Mesenchymal stem cell (in vitro differentiated cells and primary cell): Measurements from ENCODE around the gene MAPK10.

Experiments used
- DNase-seq: peaks from one replicate; pipeline ENCODE4 v3.0.0-alpha.2; 2013
- H2AFZ ChIP-seq: one replicate; pipeline ENCODE4 v1.6.1; 2013; ENCODE audit warnings: low read depth, mild to moderate bottlenecking, control low read depth, inconsistent platforms, low read length, moderate library complexity
- H2AK5ac ChIP-seq: 2 replicates; pipeline ENCODE4 v1.6.1; 2013; ENCODE audit warnings: low read length, moderate library complexity, mild to moderate bottlenecking, inconsistent platforms; ENCODE audit not compliant: severe bottlenecking
- H2BK120ac ChIP-seq: one replicate; pipeline ENCODE4 v1.6.1; 2013; ENCODE audit warnings: low read depth, mild to moderate bottlenecking, inconsistent platforms, low read length, moderate library complexity
- H2BK12ac ChIP-seq, 2 experiments: one replicate each; pipeline ENCODE4 v1.6.1; 2013; ENCODE audit warnings: inconsistent platforms in 2 of 2, low read length in 2 of 2, mild to moderate bottlenecking in 2 of 2, moderate library complexity in 2 of 2, control low read depth in 1 of 2
- H2BK15ac ChIP-seq: one replicate; pipeline ENCODE4 v1.6.1; 2013; ENCODE audit warnings: mild to moderate bottlenecking, low read depth, inconsistent platforms; ENCODE audit not compliant: poor library complexity, severe bottlenecking
- H2BK5ac ChIP-seq: 2 replicates; pipeline ENCODE4 v1.6.1; 2013; ENCODE audit warnings: low read depth, mild to moderate bottlenecking, low read length, control low read depth, inconsistent platforms; ENCODE audit not compliant: poor library complexity, severe bottlenecking
- H3K14ac ChIP-seq, 2 experiments: one replicate each; pipeline ENCODE4 v1.6.1; 2013; ENCODE audit warnings: inconsistent platforms in 2 of 2, low read length in 2 of 2, control low read depth in 1 of 2, mild to moderate bottlenecking in 1 of 2, moderate library complexity in 1 of 2
- H3K18ac ChIP-seq, 2 experiments: one replicate each; pipeline ENCODE4 v1.6.1; 2013; ENCODE audit warnings: inconsistent platforms in 2 of 2, low read length in 2 of 2, control low read depth in 1 of 2, low read depth in 1 of 2, mild to moderate bottlenecking in 1 of 2
- H3K23ac ChIP-seq, 2 experiments: one replicate each; pipeline ENCODE4 v1.6.1; 2013; ENCODE audit warnings: inconsistent platforms in 2 of 2, low read length in 2 of 2, mild to moderate bottlenecking in 2 of 2, moderate library complexity in 2 of 2, control low read depth in 1 of 2
- H3K27ac ChIP-seq: 2 replicates; pipeline ENCODE4 v1.5.1; 2013; ENCODE audit warnings: mild to moderate bottlenecking, moderate library complexity, low read length, control low read depth, inconsistent platforms; ENCODE audit not compliant: poor library complexity, severe bottlenecking
- H3K27me3 ChIP-seq, 2 experiments: 2 replicates each; pipeline versions ENCODE4 v1.6.1 to v1.7.0; 2013; ENCODE audit warnings: low read length in 2 of 2, mild to moderate bottlenecking in 2 of 2, moderate library complexity in 2 of 2, control low read depth in 1 of 2, inconsistent platforms in 1 of 2; ENCODE audit not compliant: control insufficient read depth in 1 of 2, insufficient read depth in 1 of 2
- H3K36me3 ChIP-seq, 2 experiments: 2 replicates each; pipeline versions ENCODE4 v1.6.1 to v1.7.0; 2013; ENCODE audit warnings: low read length in 2 of 2, control low read depth in 1 of 2, inconsistent platforms in 1 of 2, low read depth in 1 of 2, mild to moderate bottlenecking in 1 of 2; ENCODE audit not compliant: insufficient read depth in 2 of 2, control insufficient read depth in 1 of 2
- H3K4ac ChIP-seq, 2 experiments: one replicate each; pipeline ENCODE4 v1.6.1; 2013; ENCODE audit warnings: inconsistent platforms in 2 of 2, low read length in 2 of 2, mild to moderate bottlenecking in 2 of 2, moderate library complexity in 2 of 2, control low read depth in 1 of 2, low read depth in 1 of 2
- H3K4me1 ChIP-seq: 2 replicates; pipeline ENCODE4 v1.6.1; 2013; ENCODE audit warnings: low read depth, low read length, control low read depth; ENCODE audit not compliant: control insufficient read depth, insufficient read depth
- H3K4me2 ChIP-seq: 2 replicates; pipeline ENCODE4 v1.6.1; 2013; ENCODE audit warnings: low read length, mild to moderate bottlenecking, inconsistent platforms; ENCODE audit not compliant: poor library complexity, severe bottlenecking
- H3K4me3 ChIP-seq, 2 experiments: 2 replicates each; pipeline versions ENCODE4 v1.5.1 to v1.7.0; 2013; ENCODE audit warnings: low read length in 2 of 2, mild to moderate bottlenecking in 2 of 2, control low read depth in 1 of 2, low read depth in 1 of 2; ENCODE audit not compliant: insufficient read depth in 1 of 2
- H3K79me1 ChIP-seq: replicated peaks from 2 replicates; pipeline ENCODE4 v1.6.1; 2013; ENCODE audit warnings: mild to moderate bottlenecking, control low read depth, low read length, inconsistent platforms; ENCODE audit not compliant: poor library complexity, severe bottlenecking
- H3K9ac ChIP-seq: 2 replicates; pipeline ENCODE4 v1.7.0; 2013; ENCODE audit warnings: mild to moderate bottlenecking, low read length, moderate library complexity
- H3K9me3 ChIP-seq: 2 replicates; pipeline ENCODE4 v1.7.0; 2013; ENCODE audit warnings: mild to moderate bottlenecking, low read length; ENCODE audit not compliant: control insufficient read depth
- H4K8ac ChIP-seq: one replicate; pipeline ENCODE4 v1.6.1; 2013; ENCODE audit warnings: inconsistent platforms, mild to moderate bottlenecking, low read length, moderate library complexity
- H4K91ac ChIP-seq: one replicate; pipeline ENCODE4 v1.6.1; 2013; ENCODE audit warnings: mild to moderate bottlenecking, low read length, inconsistent platforms
- WGBS: methylation state at CpG from one replicate; pipeline ENCODE4 v1.1.7; 2013; ENCODE audit warnings: mixed read lengths; 5-methylcytosine and 5-hydroxymethylcytosine counted together

Gene MAPK10

DNA sequence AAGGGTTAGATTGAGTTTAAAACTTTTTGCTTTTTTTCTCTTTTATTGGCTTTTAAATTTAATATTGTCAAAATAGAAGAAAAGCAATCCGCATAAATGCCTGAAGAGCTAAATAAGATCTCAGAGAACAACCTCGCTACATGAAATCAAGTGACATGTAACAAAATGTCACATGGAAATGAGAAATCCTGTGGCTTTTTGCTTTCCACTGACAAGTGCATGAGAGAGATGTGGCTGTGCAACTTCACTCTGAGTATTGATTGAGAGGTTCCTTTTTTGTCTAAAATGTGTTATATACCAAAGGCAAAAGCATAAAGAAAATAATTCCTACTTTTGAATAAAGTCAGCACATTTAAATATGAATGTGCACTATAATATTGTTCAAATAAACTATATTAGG lies 263.5 kb downstream of the MAPK10 start:
- Histone ChIP-seq H2AFZ (no peak overlapping the region), H2BK120ac (no peak overlapping the region), H2BK5ac (no peak overlapping the region), H3K9ac (no peak overlapping the region), H3K18ac (no peak overlapping the region), H4K91ac (no peak overlapping the region), H2BK12ac (no peak overlapping the region), H3K4me3 (no peak overlapping the region), H3K4me1 (no peaks in the 10 kb centered on the region), H2BK15ac (no peak overlapping the region), H3K9me3 (no peaks in the 10 kb centered on the region), H3K27ac (no peak overlapping the region), H3K36me3 (no peaks in the 10 kb centered on the region), H3K4me2 (no peak overlapping the region), H4K8ac (no peak overlapping the region), H3K79me1 (no peaks in the 10 kb centered on the region), H3K27me3 (no peaks in the 10 kb centered on the region), H2AK5ac (no peak overlapping the region), H3K4ac (no peak overlapping the region), H3K14ac (no peak overlapping the region), H3K23ac (no peak overlapping the region)
- 100% methylated on average over 2 of the region's 2 CpGs for WGBS
- no peak for DNase-seq

DNA sequence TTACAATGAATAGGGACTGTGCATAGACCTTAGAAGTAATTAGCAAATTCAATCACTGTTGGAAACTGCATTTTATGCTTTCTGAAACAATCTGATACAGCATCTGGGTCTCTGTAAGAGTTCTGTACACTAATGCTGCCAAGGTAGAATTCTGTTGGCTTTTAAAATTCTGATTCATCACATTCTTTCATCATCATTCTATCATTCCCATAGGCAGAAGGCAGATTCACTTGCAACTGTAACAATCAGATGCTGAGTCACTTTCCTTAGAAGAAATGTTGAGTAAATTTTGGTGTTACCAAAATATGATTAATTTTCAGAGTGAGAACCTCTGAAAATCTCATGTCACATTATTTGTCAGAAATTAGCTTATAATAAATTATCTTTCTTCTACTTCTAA lies 267.2 kb downstream of the MAPK10 start:
- Histone ChIP-seq H3K14ac (no peak overlapping the region), H3K79me1 (no peaks in the 10 kb centered on the region), H2BK12ac (no peak overlapping the region), H3K27ac (no peak overlapping the region), H2AFZ (no peak overlapping the region), H3K9ac (no peak overlapping the region), H4K91ac (no peak overlapping the region), H3K18ac (no peak overlapping the region), H3K23ac (no peak overlapping the region), H3K9me3 (no peaks in the 10 kb centered on the region), H2BK120ac (no peak overlapping the region), H2BK5ac (no peak overlapping the region), H2BK15ac (no peak overlapping the region), H3K36me3 (no peaks in the 10 kb centered on the region), H3K4me3 (no peak overlapping the region), H3K27me3 (no peaks in the 10 kb centered on the region), H2AK5ac (no peak overlapping the region), H3K4ac (no peak overlapping the region), H3K4me1 (no peaks in the 10 kb centered on the region), H3K4me2 (no peak overlapping the region), H4K8ac (no peak overlapping the region)
- DNase-seq: peak; percentile 47

DNA sequence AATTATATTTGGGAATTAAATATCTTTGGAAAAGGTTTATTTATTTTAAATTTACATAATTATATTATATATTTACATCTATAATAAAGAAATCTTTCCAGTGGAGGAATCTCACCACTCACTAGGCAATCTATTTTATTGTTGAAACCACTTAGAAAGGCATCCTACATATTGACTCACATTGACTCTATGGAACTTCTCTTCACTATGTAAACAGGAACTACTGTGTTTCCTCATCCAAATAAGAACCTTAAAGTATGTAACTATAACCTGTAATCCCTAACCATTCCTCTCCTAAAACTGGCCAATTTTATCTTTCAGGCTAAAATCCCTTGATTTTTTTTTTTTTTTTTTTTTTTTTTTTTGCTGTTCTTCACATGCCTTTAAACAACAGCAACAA lies 268.7 kb downstream of the MAPK10 start:
- Histone ChIP-seq H3K14ac (no peak overlapping the region), H3K36me3 (no peaks in the 10 kb centered on the region), H2AFZ (no peak overlapping the region), H2BK12ac (no peak overlapping the region), H3K4me2 (no peak overlapping the region), H3K4ac (no peak overlapping the region), H3K4me3 (no peak overlapping the region), H3K18ac (no peak overlapping the region), H2BK15ac (no peak overlapping the region), H3K23ac (no peak overlapping the region), H3K9ac (no peak overlapping the region), H3K9me3 (no peaks in the 10 kb centered on the region), H3K27me3 (no peaks in the 10 kb centered on the region), H2AK5ac (no peak overlapping the region), H4K91ac (no peak overlapping the region), H2BK120ac (no peak overlapping the region), H3K79me1 (no peaks in the 10 kb centered on the region), H4K8ac (no peak overlapping the region), H3K4me1 (no peaks in the 10 kb centered on the region), H3K27ac (no peak overlapping the region), H2BK5ac (no peak overlapping the region)
- DNase-seq: peak; percentile 25

DNA sequence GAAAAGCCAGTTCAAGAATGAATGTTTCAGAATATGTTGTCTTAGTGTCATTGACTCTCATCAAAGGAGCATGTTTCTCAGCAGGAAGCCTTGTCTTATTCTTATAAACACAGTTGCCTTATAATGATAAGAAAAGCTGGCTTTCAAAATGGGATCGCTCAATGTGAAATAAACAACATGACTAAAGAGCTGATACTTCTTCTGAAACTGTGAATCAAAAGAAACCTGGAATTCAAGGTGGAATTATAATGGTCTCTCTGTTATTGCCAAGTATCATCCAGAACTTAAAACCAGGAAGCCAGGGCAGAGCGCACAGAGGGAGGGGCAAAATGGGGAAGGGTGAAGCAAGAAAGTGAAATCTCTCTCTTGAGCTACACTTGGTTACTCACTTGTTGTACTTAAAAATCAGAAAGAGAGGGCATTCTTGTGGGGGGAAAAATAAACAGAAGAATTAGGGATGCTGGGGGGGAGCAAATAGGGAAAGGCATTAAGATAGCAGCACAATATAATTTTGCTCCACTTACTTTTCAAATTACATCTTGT lies 270.0 kb downstream of the MAPK10 start:
- no peak overlapping the region for H2BK5ac ChIP-seq
- H3K18ac ChIP-seq: no peak overlapping the region
- H3K14ac ChIP-seq: no peak overlapping the region
- H3K36me3 ChIP-seq: no peaks in the 10 kb centered on the region
- no peak overlapping the region for H4K8ac ChIP-seq
- no peaks in the 10 kb centered on the region for H3K79me1 ChIP-seq
- no peak overlapping the region for H2BK12ac ChIP-seq
- H2AFZ ChIP-seq: no peak overlapping the region
- no peaks in the 10 kb centered on the region for H3K4me1 ChIP-seq
- DNase-seq: peak; percentile 35
- no peaks in the 10 kb centered on the region for H3K9me3 ChIP-seq
- no peak overlapping the region for H3K4me2 ChIP-seq
- no peak overlapping the region for H4K91ac ChIP-seq
- H3K27me3 ChIP-seq: no peaks in the 10 kb centered on the region
- H3K4me3 ChIP-seq: no peak overlapping the region
- H2AK5ac ChIP-seq: no peak overlapping the region
- no peak overlapping the region for H3K27ac ChIP-seq
- H2BK120ac ChIP-seq: no peak overlapping the region
- H2BK15ac ChIP-seq: no peak overlapping the region
- no peak overlapping the region for H3K23ac ChIP-seq
- WGBS: no CpG with 5 or more reads among the region's 2 CpGs
- no peak overlapping the region for H3K9ac ChIP-seq
- no peak overlapping the region for H3K4ac ChIP-seq
